ENCODE measurements around the gene TMTC2.

TMTC2 gene

GRCh38 chr12:82857276-82857675 is 170.6 kb downstream of the TMTC2 start:
- no peak for DNase-seq

DNA sequence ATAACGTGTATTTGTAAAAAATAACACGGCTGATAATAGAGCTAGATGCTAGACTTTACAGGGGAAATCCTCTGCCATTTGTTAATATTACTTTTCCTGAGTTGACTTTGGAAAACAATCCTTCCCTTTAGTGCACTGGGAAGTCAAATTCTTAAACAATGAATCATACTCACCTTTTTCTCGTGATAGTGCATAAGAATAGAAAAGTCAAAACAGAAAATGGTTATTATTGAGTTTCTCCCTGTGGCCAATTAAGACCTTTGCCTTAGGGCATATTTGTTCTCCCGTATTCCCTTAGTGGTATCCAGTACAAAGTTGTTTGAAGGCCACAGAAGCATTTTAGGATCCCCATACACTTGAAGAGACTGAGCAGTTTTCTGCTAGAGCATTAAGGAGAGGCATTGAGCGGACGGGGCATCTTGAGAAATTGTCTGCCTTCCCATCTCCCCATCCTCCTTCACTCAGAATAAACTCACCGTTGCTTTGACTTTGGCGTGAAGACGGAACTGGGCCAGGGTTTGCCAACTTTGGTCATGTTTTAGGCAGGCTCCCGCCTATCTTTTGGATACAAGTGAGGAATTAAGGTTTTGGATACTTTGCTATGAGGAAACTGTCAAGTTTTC is 171.3 kb downstream of the TMTC2 start:
- DNase-seq: no peak

GRCh38 chr12:82858534-82858917 is 171.8 kb downstream of the TMTC2 start:
- DNase-seq: no peak

DNA sequence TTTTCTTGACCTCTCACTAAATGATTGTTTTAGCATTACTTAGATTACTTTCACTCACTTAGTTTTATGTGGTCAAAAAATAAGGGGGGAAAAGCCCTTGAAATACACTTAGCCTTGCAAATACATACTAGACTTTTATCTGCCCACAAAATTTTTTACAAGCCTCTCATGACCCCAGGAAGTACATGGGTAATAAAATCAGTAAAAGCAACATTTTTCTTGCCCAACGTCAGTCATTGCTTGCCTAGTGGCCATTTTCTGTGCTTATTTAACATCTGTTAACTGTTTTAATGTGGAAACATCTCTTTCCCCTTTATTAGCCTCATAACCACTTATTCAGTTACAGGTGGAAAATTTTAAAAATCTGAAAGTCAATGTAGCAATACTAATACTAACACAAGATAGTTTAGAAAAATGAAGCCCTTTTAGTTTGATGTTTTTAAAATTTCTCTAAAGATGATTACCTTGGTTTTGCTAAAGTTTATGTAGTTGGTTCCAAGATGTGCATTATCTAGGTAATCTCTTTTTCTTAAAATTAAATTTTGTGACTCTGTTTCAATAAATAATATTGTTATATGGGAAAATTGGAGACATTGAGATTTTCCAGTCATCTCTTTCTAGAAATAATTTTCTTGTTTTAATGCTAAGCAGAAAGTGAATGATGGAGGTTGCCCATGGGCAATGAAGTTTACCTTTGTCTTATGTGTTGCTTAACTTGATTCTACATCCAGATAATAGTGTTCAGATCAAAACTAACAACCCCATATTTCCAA is 175.5 kb downstream of the TMTC2 start:
- no peak for DNase-seq

DNA sequence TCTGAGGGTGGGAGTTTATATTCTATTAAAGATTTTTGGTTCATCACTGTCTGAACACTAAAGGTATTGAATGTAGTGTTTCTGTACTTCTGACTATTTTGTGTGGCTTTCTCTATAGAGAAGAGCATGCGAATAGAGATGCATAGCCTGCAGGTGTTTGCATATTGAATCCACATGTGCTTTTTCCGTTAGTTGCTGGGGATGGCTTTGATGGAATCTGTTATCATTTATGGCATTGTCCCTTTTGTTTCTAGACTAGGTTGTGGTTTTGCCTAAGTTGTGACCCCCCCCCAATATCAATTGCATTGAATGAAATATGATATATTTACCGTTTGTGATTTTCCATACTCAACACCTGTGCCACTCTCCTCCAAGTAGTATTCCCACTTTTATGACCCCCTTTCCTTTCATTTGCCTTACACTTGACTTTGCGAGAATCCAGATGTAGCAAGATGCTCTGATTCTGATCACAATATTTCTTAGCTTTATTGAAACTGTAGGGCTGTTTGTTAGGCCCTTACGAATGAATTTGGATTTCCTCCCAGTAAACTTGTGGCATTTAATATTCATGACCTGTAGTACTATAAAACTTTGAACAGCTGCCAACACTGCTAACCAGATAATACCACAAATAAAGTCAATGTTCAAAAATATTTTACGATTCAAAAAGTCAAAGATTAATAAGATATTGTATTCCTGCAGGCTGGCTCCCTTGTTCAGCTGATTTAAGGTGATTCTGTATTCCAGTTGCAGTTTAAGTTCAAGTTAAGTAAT is 176.4 kb downstream of the TMTC2 start:
- no peak for DNase-seq

GRCh38 chr12:82866227-82866775 is 179.6 kb downstream of the TMTC2 start:
- DNase-seq: no peak

DNA sequence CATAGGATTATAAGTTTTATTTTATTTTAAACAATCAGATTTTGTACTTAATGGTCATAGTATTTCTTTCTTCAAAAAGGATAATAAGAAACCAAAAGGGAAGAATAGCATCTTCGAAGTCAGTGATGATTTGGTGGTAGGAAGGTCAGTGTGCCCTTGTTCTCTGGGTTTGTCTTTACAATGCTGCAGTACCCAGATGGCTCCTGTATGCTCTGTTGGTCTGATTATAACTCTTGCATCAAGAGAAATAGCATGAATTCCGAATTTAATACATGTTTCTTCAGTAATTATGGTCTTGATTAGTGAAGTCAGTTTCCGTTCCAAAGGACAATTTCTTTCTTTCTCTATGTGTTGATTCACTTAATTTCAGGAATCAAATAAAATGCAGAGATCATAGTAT is 180.2 kb downstream of the TMTC2 start:
- DNase-seq: no peak

GRCh38 chr12:82867762-82868500 is 181.2 kb downstream of the TMTC2 start:
- DNase-seq: no peak

- DNase-seq: no peak
Observed at GRCh38 chr12:82870771-82871377, 184.2 kb downstream of the TMTC2 start.

GRCh38 chr12:82872088-82872487 is 185.4 kb downstream of the TMTC2 start:
- no peak for DNase-seq

DNA sequence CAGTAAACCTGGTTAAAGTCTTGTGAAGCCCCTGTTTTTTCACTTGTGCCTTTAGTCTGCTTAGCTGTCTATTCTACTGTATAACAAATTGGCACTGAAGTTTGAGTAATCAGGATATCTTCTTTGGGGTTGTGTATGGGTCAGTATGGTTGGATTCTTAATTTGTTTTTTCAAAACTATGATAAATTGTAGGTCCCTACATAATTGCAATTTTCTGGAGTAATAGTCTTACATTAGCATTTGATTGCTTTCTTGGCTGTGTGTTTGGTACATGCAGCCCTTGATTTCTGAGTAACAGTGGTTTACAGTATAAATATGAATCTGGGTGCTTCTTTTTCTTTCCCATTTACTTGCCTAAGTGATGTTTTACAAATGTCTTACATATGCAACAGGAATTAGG is 186.6 kb downstream of the TMTC2 start:
- no peak for DNase-seq

DNA sequence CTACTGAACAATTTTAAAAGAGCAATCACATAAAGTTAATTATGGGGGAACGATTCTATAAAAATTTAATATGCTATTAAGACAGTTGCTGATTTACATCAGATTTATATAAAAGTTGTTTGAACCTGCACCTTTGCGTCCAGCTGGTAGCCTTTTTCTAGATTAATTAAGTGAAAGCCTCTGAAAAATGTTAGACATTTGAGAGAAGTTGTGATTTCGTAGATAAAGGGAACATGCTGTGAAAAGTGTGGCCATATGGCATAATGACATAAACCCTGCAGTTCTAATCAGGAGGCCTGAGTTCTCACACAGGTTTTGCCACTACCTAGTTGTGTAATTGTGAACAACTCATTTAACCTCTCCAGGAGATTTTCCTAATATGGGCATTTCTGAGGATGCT is 187.2 kb downstream of the TMTC2 start:
- DNase-seq: no peak

- DNase-seq: no peak
Observed at GRCh38 chr12:82874945-82875344, 188.2 kb downstream of the TMTC2 start.

GRCh38 chr12:82876075-82876474 is 189.4 kb downstream of the TMTC2 start:
- no peak for DNase-seq

GRCh38 chr12:82877963-82878362 is 191.3 kb downstream of the TMTC2 start:
- no peak for DNase-seq

- DNase-seq: no peak
Observed at GRCh38 chr12:82880442-82880901, 193.8 kb downstream of the TMTC2 start.

- no peak for DNase-seq
Observed at GRCh38 chr12:82883394-82884355, 197.0 kb downstream of the TMTC2 start.

GRCh38 chr12:82886671-82887340 is 200.1 kb downstream of the TMTC2 start:
- DNase-seq: no peak

- DNase-seq: no peak
Observed at GRCh38 chr12:82893896-82894295, 207.2 kb downstream of the TMTC2 start.

- no peak for DNase-seq
Observed at GRCh38 chr12:82896277-82896676, 209.6 kb downstream of the TMTC2 start.

GRCh38 chr12:82896979-82897378 is 210.3 kb downstream of the TMTC2 start:
- no peak for DNase-seq

Data from SW 1271 (cell line).